Activated gamma-delta T cell (primary cell): ENCODE results near the gene SND1.

ENCODE experiments used
- DNase-seq: peaks from one replicate; lab custom pipeline; 2025; lab: John Stamatoyannopoulos, UW

Gene SND1

GRCh38 chr7:127995156-127995880 is 343.3 kb downstream of the SND1 start:
- no peak for DNase-seq

GRCh38 chr7:127995881-127996215 is 343.9 kb downstream of the SND1 start:
- DNase-seq, result no peak

- no peak for DNase-seq
These were observed 344.5 kb downstream of the SND1 start for GRCh38 chr7:127996253-127997071.

- DNase-seq, result no peak
These were observed 345.4 kb downstream of the SND1 start for GRCh38 chr7:127997226-127997922.

- no peak for DNase-seq
These were observed 346.7 kb downstream of the SND1 start for GRCh38 chr7:127998671-127999070.

GRCh38 chr7:128000048-128000447 is 348.1 kb downstream of the SND1 start:
- DNase-seq, result no peak

- DNase-seq, result no peak
These were observed 348.9 kb downstream of the SND1 start for GRCh38 chr7:128000854-128001265.

- no peak for DNase-seq
These were observed 351.2 kb downstream of the SND1 start for GRCh38 chr7:128003167-128003566.

GRCh38 chr7:128003787-128004186 is 351.8 kb downstream of the SND1 start:
- DNase-seq, result no peak

- DNase-seq, result no peak
These were observed 352.6 kb downstream of the SND1 start for GRCh38 chr7:128004623-128005022.

- DNase-seq, result no peak
These were observed 353.1 kb downstream of the SND1 start for GRCh38 chr7:128005117-128005516.

- DNase-seq, result no peak
These were observed 353.8 kb downstream of the SND1 start for GRCh38 chr7:128005759-128006159.

- no peak for DNase-seq
These were observed 354.7 kb downstream of the SND1 start for GRCh38 chr7:128006550-128007302.

GRCh38 chr7:128007303-128007680 is 355.3 kb downstream of the SND1 start:
- DNase-seq, result no peak

GRCh38 chr7:128008141-128008540 is 356.1 kb downstream of the SND1 start:
- DNase-seq, result no peak

GRCh38 chr7:128008744-128009143 is 356.8 kb downstream of the SND1 start:
- no peak for DNase-seq

- no peak for DNase-seq
These were observed 358.6 kb downstream of the SND1 start for GRCh38 chr7:128010391-128011127.

- no peak for DNase-seq
These were observed 359.2 kb downstream of the SND1 start for GRCh38 chr7:128011131-128011661.

GRCh38 chr7:128014811-128015210 is 362.8 kb downstream of the SND1 start:
- DNase-seq, result no peak

- no peak for DNase-seq
These were observed 365.5 kb downstream of the SND1 start for GRCh38 chr7:128017460-128017859.
